ENCODE measurements around the gene TBCEL. TPM values are rescaled to one million over a fixed set of nuclear protein-coding genes. Genes with fewer than 3 reads are reported as not detected.

TBCEL gene
- total RNA-seq, 1 experiment from 2014 or later = 17.7 TPM

GRCh38 chr11:121109916-121110586, 86.1 kb downstream of the TBCEL start:
- CTCF ChIA-PET = no interaction called here
- H3K4me1 ChIP-seq (ENCODE audit: control insufficient read depth in 1 of 2, insufficient read depth in 2 of 2, low read length in 2 of 2) = 0 out of 4 replicates have a peak, but pooled peaks cover 0 to 3% of the 10 kb centered on the region in 2 experiments
- no peaks in the 10 kb centered on the region for H3K36me3 ChIP-seq (ENCODE audit: control insufficient read depth in 1 of 2, insufficient read depth in 2 of 2, low read length in 2 of 2)
- no peaks in the 10 kb centered on the region for H4K20me1 ChIP-seq (ENCODE audit: insufficient read depth)
- RAD21 ChIA-PET (ENCODE audit: low non-redundant PET in 1 of 2, low total read pairs in 2 of 2, uncharacterized antibody in 2 of 2, unreplicated experiment in 2 of 2) = no interaction called here
- no peak for DNase-seq (ENCODE audit: low read depth, low spot score)
- H3K79me2 ChIP-seq (ENCODE audit: insufficient read depth, low read length) = no peaks in the 10 kb centered on the region
- no peak for ATAC-seq
- no TSS peak for BruUV-seq (replicated peaks)
- POLR2A ChIA-PET = no interaction called here
- no peak for TF ChIP-seq MAX (IDR thresholded peaks at IDR 0.05)
- no peak for TF ChIP-seq JUND (IDR thresholded peaks at IDR 0.05)
- no peak for TF ChIP-seq REST (IDR thresholded peaks at IDR 0.05; ENCODE audit: low read depth)
- no peak for TF ChIP-seq POLR2AphosphoS5 (IDR thresholded peaks at IDR 0.05; ENCODE audit: low read depth, low read length)
- no peak for TF ChIP-seq ZNF274 (IDR thresholded peaks at IDR 0.05; ENCODE audit: low read depth, low read length)
- TF ChIP-seq SP1 (IDR thresholded peaks at IDR 0.05; ENCODE audit: low read depth) = no peak
- no peak for TF ChIP-seq ZBTB33 (IDR thresholded peaks at IDR 0.05; ENCODE audit: extremely low read depth, insufficient replicate concordance, low read length)
- no peak for TF ChIP-seq EZH2phosphoT487 (IDR thresholded peaks at IDR 0.05; ENCODE audit: borderline replicate concordance)
- TF ChIP-seq ZFX (IDR thresholded peaks at IDR 0.05) = no peak
- no peak for TF ChIP-seq CTCF (IDR thresholded peaks at IDR 0.05 in 2 of 3, conservative IDR thresholded peaks at IDR 0.05 in 1 of 3; ENCODE audit: borderline replicate concordance in 1 of 3, insufficient read depth in 1 of 3, low read depth in 2 of 3, low read length in 2 of 3)
- no peak for TF ChIP-seq POLR2A (IDR thresholded peaks at IDR 0.05; ENCODE audit: borderline replicate concordance, extremely low read depth, insufficient read depth, insufficient read length)
- no peak for TF ChIP-seq CBX3 (IDR thresholded peaks at IDR 0.05; ENCODE audit: low read depth)
- TF ChIP-seq ATF3 (IDR thresholded peaks at IDR 0.05) = no peak
- intact Hi-C loops (cut with micrococcal nuclease) = loop anchor here (5.0 to 10.0 kb wide), 3 partner anchors 425 to 598 kb away; partner anchors contain the start of gene GRIK4
- no peaks in the 10 kb centered on the region for H3K9me2 ChIP-seq (ENCODE audit: insufficient read depth)
- H3K27me3 ChIP-seq (ENCODE audit: insufficient read depth, low read length) = peaks cover 8% of the 10 kb centered on the region; the same call in 1 of the 2 replicates
- no peak overlapping the region for H3K27ac ChIP-seq (ENCODE audit: low read depth, low read length)
- no peaks in the 10 kb centered on the region for H3K9me3 ChIP-seq (ENCODE audit: control insufficient read depth in 1 of 2, insufficient read depth in 1 of 2, low read depth in 1 of 2, low read length in 2 of 2)
- no peak overlapping the region for H3K9ac ChIP-seq (ENCODE audit: low read length)
- no peak overlapping the region for H3K4me2 ChIP-seq (ENCODE audit: low read length)
- no peak overlapping the region for H3K4me3 ChIP-seq (replicated peaks in 1 of 2; ENCODE audit: low read depth in 1 of 2, low read length in 2 of 2)
- no peak overlapping the region for H2AFZ ChIP-seq (ENCODE audit: low read depth, low read length, poor library complexity, severe bottlenecking)
